Caco-2 (cell line): ENCODE data around the gene EVI2A. TPM values are rescaled to one million over a fixed set of nuclear protein-coding genes. Genes with fewer than 3 reads are reported as not detected.

Experiments used
- BruUV-seq: library from RNA; stranded (reverse); fragments of 400-500 nt; replicated peaks from 2 replicates; lab custom pipeline; 2021; lab: Mats Ljungman, UMichigan
- CTCF ChIA-PET: fragments of 300-600 bp; sonication (Branson Sonifier 250); formaldehyde crosslinking; loops from one replicate; lab custom pipeline; 2022; ENCODE audit warnings: antibody characterized with exemption; lab: Charles Lee
- POLR2A ChIA-PET: fragments of 300-600 bp; sonication (Branson Sonifier 250); formaldehyde crosslinking; loops from one replicate; lab custom pipeline; 2022; ENCODE audit warnings: antibody characterized with exemption; lab: Charles Lee
- DNase-seq, 2 experiments: peaks; one replicate each; pipeline versions ENCODE4 v3.0.0 to v3.0.0-alpha.2; 2020 to 2022
- H3K27me3 ChIP-seq: replicated peaks from 2 replicates; pipeline ENCODE4 v1.6.0; 2011; ENCODE audit warnings: low read length; ENCODE audit not compliant: control insufficient read depth, insufficient read depth
- H3K36me3 ChIP-seq: 2 replicates; pipeline ENCODE4 v1.5.1; 2011; ENCODE audit warnings: low read length; ENCODE audit not compliant: control insufficient read depth, insufficient read depth
- H3K4me1 ChIP-seq: fragments of 250-450 bp; sonication (Bioruptor Pico); 2 replicates; pipeline ENCODE4 v1.5.1; 2020; ENCODE audit warnings: mild to moderate bottlenecking
- H3K4me3 ChIP-seq: 2 replicates; pipeline ENCODE4 v1.5.1; 2011; ENCODE audit warnings: low read depth, mild to moderate bottlenecking, control low read depth, low read length
- H3K9me3 ChIP-seq: fragments of 250-450 bp; sonication (Bioruptor Pico); 2 replicates; pipeline ENCODE4 v1.5.1; 2020; ENCODE audit warnings: mild to moderate bottlenecking, moderate library complexity
- H3K27ac Mint-ChIP-seq: one replicate; pipeline ENCODE4 v1.8.0; 2022; ENCODE audit warnings: mixed read lengths; ENCODE audit not compliant: unreplicated experiment
- H3K27me3 Mint-ChIP-seq: one replicate; pipeline ENCODE4 v1.8.0; 2022; ENCODE audit warnings: mixed read lengths; ENCODE audit not compliant: insufficient read depth, unreplicated experiment
- H3K36me3 Mint-ChIP-seq: one replicate; pipeline ENCODE4 v1.8.0; 2022; ENCODE audit warnings: mild to moderate bottlenecking, mixed read lengths; ENCODE audit not compliant: insufficient read depth, unreplicated experiment
- H3K4me1 Mint-ChIP-seq: one replicate; pipeline ENCODE4 v1.8.0; 2022; ENCODE audit warnings: low read depth, mixed read lengths; ENCODE audit not compliant: unreplicated experiment
- H3K4me3 Mint-ChIP-seq: one replicate; pipeline ENCODE4 v1.8.0; 2022; ENCODE audit warnings: mild to moderate bottlenecking, moderate library complexity, mixed read lengths; ENCODE audit not compliant: unreplicated experiment
- H3K9me3 Mint-ChIP-seq: one replicate; pipeline ENCODE4 v1.8.0; 2022; ENCODE audit warnings: mixed read lengths; ENCODE audit not compliant: unreplicated experiment
- CTCF ChIP-seq, 2 experiments: fragments of 200-600 bp in 1 of 2; IDR thresholded peaks; 1 replicate in 1 of 2; 2 replicates in 1 of 2; pipeline versions ENCODE4 v1.5.1 to v1.8.0; 2011 to 2022; ENCODE audit warnings: antibody characterized with exemption in 1 of 2, control low read depth in 1 of 2, inconsistent platforms in 1 of 2, low read depth in 1 of 2, low read length in 1 of 2, mild to moderate bottlenecking in 1 of 2, moderate library complexity in 1 of 2; ENCODE audit not compliant: insufficient read depth in 1 of 2, severe bottlenecking in 1 of 2, unreplicated experiment in 1 of 2
- intact Hi-C: fragments of 100-400 bp; cut with micrococcal nuclease; formaldehyde crosslinking; loops from one replicate; pipeline ENCODE4 v1.10.0; 2022; ENCODE audit not compliant: unreplicated experiment
- total RNA-seq: library from RNA; stranded (reverse); gene quantifications from 2 replicates; pipeline ENCODE4 v1.2.3, GENCODE V29; 2022

Gene EVI2A
- total RNA-seq, 1 experiment from 2014 or later: not detected

- Mint-ChIP-seq H3K36me3 (peaks cover 35% of the 10 kb centered on the region), H3K4me3 (no peak overlapping the region), H3K9me3 (no peaks in the 10 kb centered on the region), H3K27ac (no peak overlapping the region), H3K4me1 (peaks cover 12% of the 10 kb centered on the region), H3K27me3 (no peaks in the 10 kb centered on the region)
- intact Hi-C loops: no loop called here
- H3K27me3 ChIP-seq: no peaks in the 10 kb centered on the region
- no peak for TF ChIP-seq CTCF (IDR thresholded peaks at IDR 0.05; ENCODE audit: insufficient read depth in 1 of 2, low read depth in 1 of 2, low read length in 1 of 2, severe bottlenecking in 1 of 2, unreplicated experiment in 1 of 2)
- BruUV-seq: no TSS peak
- H3K4me3 ChIP-seq: no peak overlapping the region
- no peak for DNase-seq
- ChIA-PET CTCF (no interaction called here), POLR2A (no interaction called here)
- peaks cover 15% of the 10 kb centered on the region for H3K4me1 ChIP-seq
- no peaks in the 10 kb centered on the region for H3K9me3 ChIP-seq
- H3K36me3 ChIP-seq: no peaks in the 10 kb centered on the region
Measured at GRCh38 chr17:31273516-31273915, 47.9 kb downstream of the EVI2A start.

DNA sequence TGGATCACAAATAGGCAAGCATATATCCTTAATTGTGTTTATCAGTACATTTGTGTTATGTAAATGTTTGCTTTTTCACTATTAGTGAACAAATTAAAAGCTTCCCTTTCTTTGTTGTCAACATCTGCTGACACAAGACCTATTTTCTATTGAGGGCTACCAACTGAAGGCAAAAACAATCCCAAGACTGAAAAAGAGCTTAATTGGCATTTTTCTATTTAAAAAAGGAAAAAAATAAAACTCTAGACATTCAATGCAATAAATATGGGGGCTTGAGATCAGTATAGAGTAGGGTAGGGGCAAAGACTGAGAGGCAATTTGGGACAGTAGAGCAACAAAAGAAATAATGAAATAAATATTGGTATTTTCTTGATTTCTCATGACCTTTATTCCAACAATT lies 48.6 kb downstream of the EVI2A start:
- Mint-ChIP-seq H3K27ac (no peak overlapping the region), H3K4me3 (no peak overlapping the region), H3K4me1 (peaks cover 12% of the 10 kb centered on the region), H3K36me3 (peaks cover 42% of the 10 kb centered on the region), H3K27me3 (no peaks in the 10 kb centered on the region), H3K9me3 (no peaks in the 10 kb centered on the region)
- no peak overlapping the region for H3K4me3 ChIP-seq
- H3K9me3 ChIP-seq: no peaks in the 10 kb centered on the region
- POLR2A ChIA-PET: no interaction called here
- H3K36me3 ChIP-seq: no peaks in the 10 kb centered on the region
- CTCF ChIA-PET: no interaction called here
- H3K27me3 ChIP-seq: no peaks in the 10 kb centered on the region
- no peak for DNase-seq
- no TSS peak for BruUV-seq
- peaks cover 15% of the 10 kb centered on the region for H3K4me1 ChIP-seq
- no peak for TF ChIP-seq CTCF (IDR thresholded peaks at IDR 0.05; ENCODE audit: insufficient read depth in 1 of 2, low read depth in 1 of 2, low read length in 1 of 2, severe bottlenecking in 1 of 2, unreplicated experiment in 1 of 2)
- intact Hi-C loops: no loop called here

DNA sequence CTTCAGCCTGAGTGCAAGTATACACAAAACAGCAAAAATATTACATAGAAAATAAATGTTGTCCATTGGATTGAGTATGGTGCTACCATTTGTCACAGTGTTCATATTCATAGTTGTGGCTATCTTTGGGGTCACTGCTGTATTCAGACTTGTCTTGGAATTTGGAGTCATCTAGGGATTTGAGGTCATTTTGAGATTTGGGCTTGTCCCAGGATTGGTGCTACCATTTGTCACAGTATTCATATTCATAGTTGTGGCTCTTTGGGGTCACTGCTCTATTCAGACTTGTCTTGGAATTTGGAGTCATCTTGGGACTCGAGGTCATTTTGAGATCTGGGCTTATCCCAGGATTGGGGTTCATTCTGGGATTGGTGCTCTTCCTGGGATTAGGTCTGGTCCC lies 49.2 kb downstream of the EVI2A start:
- H3K4me3 Mint-ChIP-seq: no peak overlapping the region
- no peak for DNase-seq
- H3K36me3 ChIP-seq: no peaks in the 10 kb centered on the region
- no peaks in the 10 kb centered on the region for H3K27me3 ChIP-seq
- CTCF ChIA-PET: no interaction called here
- BruUV-seq: no TSS peak
- H3K9me3 ChIP-seq: no peaks in the 10 kb centered on the region
- H3K27ac Mint-ChIP-seq: no peak overlapping the region
- no peak overlapping the region for H3K4me3 ChIP-seq
- H3K4me1 ChIP-seq: peaks cover 15% of the 10 kb centered on the region
- TF ChIP-seq CTCF (IDR thresholded peaks at IDR 0.05; ENCODE audit: insufficient read depth in 1 of 2, low read depth in 1 of 2, low read length in 1 of 2, severe bottlenecking in 1 of 2, unreplicated experiment in 1 of 2): no peak
- POLR2A ChIA-PET: no interaction called here
- H3K36me3 Mint-ChIP-seq: peaks cover 48% of the 10 kb centered on the region
- peaks cover 12% of the 10 kb centered on the region for H3K4me1 Mint-ChIP-seq
- H3K27me3 Mint-ChIP-seq: no peaks in the 10 kb centered on the region
- intact Hi-C loops: no loop called here
- no peaks in the 10 kb centered on the region for H3K9me3 Mint-ChIP-seq
